ENCODE results near the gene RARRES1.

DNA sequence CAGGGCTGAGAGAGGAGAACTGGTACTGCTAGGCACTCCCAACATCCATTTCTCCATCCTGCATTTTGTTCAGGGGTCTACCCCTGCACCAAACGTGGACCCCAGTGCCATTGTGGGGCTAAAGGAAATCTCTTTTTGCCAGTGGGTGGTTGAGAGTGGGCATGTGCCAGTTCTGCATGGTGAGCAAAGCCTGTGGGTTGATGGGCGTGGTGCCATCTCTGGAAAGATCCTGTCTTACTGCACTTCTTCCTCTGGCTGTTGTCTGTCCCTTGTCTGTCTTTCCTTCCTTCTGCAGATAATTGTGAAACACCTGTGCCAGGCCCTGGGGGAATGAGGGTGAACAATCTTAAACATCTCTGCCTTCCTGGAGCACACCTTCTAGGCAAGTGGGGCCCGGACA is 1.4 kb upstream of the RARRES1 start:
- TF ChIP-seq ZSCAN23 (tag by site-specific recombination; IDR thresholded peaks at IDR 0.05) (no peak), SP2 (tag by site-specific recombination; IDR thresholded peaks at IDR 0.05) (no peak), YY1 (tag by site-specific recombination; IDR thresholded peaks at IDR 0.05) (no peak)
- TF ChIP-seq, protein P1, sequence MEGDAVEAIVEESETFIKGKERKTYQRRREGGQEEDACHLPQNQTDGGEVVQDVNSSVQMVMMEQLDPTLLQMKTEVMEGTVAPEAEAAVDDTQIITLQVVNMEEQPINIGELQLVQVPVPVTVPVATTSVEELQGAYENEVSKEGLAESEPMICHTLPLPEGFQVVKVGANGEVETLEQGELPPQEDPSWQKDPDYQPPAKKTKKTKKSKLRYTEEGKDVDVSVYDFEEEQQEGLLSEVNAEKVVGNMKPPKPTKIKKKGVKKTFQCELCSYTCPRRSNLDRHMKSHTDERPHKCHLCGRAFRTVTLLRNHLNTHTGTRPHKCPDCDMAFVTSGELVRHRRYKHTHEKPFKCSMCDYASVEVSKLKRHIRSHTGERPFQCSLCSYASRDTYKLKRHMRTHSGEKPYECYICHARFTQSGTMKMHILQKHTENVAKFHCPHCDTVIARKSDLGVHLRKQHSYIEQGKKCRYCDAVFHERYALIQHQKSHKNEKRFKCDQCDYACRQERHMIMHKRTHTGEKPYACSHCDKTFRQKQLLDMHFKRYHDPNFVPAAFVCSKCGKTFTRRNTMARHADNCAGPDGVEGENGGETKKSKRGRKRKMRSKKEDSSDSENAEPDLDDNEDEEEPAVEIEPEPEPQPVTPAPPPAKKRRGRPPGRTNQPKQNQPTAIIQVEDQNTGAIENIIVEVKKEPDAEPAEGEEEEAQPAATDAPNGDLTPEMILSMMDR (tag by site-specific recombination; IDR thresholded peaks at IDR 0.05): no peak
